SK-N-DZ (cell line): ENCODE results near the gene CACNG3.
"Not testable (repeated sequence)": the region's sequence is repeated elsewhere in the genome, so short reads cannot be mapped to it uniquely, and the experiment has no call there.

Experiments
- DNase-seq: peaks from one replicate; pipeline ENCODE4 v3.0.0-alpha.2; 2015; ENCODE audit warnings: low spot score

Gene CACNG3

DNA sequence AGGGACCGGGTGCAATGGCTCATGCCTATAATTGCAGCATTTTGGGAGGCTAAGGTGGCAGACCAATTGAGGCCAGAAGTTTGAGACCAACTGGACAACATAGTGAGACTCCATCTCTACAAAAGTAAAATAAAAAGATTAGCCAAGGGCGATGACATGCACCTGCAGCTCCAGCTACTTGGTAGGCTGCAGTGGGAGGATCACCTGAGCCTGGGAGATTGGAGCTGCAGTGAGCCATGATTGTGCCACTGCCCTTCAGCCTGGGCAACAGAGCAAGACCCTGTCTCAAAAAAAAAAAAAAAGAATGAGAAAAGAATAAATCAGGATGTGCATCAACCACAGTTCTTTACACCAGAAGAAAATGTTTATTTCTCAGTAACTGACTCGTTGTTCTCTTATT, 76.0 kb downstream of the CACNG3 start:
- DNase-seq, result no peak

GRCh38 chr16:24332582-24333090, 76.5 kb downstream of the CACNG3 start:
- DNase-seq, result no peak

DNA sequence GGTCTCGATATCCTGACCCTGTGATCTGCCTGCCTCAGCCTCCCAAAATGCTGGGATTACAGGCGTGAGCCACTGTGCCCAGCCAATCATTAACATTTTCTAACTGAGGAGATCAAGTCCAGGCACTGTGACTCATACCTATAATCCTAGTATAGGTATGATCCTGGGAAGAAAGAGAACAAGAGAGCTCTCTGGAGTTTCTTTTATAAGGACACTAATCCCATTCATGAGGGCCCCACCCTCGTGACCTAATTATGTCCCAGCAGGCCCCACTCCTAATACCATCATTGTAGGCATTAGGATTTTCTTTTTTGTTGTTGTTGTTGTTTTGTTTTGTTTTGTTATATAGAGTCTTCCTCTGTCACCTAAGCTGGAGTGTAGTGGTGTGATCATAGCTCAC, 80.4 kb downstream of the CACNG3 start:
- no peak for DNase-seq

DNA sequence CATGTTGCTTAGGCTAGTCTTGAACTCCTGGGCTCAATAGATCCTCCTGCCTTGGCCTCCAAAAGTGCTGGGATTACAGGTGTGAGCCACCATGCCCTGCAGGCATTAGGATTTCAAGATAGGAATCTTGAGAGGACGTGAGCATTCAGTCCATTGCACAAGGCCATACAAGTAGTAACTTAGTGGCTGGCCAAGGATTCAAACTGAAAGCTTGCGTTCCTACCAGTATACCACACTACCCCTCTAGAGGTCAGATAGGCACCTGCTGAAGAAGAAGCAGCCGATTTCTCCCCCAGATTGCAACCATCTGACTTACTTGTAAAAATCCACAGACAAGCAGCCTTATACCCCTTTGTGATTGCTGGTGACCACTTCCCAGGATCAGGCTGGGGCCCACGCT, 80.9 kb downstream of the CACNG3 start:
- DNase-seq, result no peak

GRCh38 chr16:24343829-24344228, 87.7 kb downstream of the CACNG3 start:
- not testable (repeated sequence) for DNase-seq

DNA sequence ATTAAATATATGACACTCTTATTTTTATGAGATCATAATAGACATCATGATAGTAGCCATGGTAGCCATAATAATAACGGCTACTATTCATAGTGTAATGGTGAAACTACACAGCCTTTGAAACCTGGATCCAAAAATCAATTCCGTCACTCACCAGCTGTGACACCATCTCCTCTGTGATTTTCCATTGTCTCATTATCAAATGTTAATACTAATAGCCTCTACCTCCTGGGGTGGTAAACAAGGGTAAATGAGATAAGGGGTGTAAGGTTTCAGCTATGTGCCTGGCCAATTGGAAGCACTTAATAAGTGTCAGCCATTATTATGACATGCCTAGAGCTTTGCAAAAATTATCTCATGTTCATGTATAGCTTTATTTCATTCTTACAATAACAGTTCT, 88.6 kb downstream of the CACNG3 start:
- DNase-seq, result no peak

- no peak for DNase-seq
Observed at GRCh38 chr16:24345704-24346103, 89.6 kb downstream of the CACNG3 start.

- no peak for DNase-seq
Observed at GRCh38 chr16:24346734-24347133, 90.6 kb downstream of the CACNG3 start.

GRCh38 chr16:24347556-24347955, 91.4 kb downstream of the CACNG3 start:
- DNase-seq, result no peak

- no peak for DNase-seq
Observed at GRCh38 chr16:24348545-24349290, 92.6 kb downstream of the CACNG3 start.

DNA sequence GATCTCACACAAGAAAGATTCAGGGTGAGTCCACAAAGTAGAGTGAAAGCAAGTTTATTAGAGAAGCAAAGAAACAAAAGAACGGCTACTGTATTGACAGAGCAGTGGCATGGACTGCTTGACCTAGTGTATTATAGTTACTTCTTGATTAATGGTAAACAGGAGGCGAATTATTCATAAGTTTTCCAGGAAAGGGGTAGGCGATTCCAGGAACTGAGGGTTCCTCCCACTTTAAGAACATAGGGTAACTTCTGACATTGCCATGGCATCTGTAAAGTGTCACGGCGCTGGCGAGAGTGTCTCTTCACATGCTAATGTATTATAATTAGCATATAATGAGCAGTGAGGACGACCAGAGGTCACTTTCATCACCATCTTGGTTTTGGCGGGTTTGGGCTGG, 93.2 kb downstream of the CACNG3 start:
- DNase-seq, result no peak

GRCh38 chr16:24352746-24353145, 96.6 kb downstream of the CACNG3 start:
- no peak for DNase-seq

- no peak for DNase-seq
Observed at GRCh38 chr16:24353622-24354021, 97.5 kb downstream of the CACNG3 start.

- DNase-seq, result no peak
Observed at GRCh38 chr16:24357511-24357910, 101.4 kb downstream of the CACNG3 start.

DNA sequence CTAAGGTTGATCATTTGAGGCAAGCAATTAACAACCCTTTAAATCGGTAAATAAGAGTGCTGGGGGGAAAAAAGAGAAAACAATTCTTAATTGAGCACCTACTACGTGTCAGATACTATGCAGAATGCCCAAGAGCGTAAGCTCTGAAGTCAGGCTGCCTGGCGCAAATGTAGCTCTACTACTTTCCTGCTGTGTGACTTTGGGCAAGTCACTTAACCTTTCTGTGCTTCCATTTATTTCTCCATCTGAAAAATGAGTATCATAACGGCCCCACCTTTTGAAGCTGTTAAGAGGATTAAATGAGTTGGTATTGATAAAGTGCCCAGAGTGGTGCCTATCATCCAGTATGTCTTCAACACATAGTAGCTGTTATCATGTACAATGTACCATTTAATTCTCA, 102.0 kb downstream of the CACNG3 start:
- no peak for DNase-seq

GRCh38 chr16:24359490-24359889, 103.4 kb downstream of the CACNG3 start:
- no peak for DNase-seq

DNA sequence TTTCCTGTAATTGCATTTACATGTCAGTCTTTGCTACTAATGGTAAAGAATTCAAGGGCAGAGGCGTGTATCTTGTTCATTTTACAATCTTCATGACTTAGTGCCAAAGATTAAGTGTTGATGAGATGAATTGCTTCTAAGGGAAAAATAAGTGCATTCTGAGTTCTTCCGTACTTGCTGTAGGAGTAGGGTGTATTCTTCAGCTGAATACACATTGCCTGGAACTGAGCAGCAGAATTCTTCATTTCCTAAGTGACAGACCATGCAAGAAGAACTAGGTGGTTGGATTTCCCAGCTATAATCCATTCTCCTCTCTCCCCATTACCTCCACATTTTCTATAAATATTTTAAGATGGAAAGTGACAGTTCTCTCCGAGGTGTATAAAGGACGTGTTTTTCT, 104.8 kb downstream of the CACNG3 start:
- no peak for DNase-seq

- DNase-seq, result no peak
Observed at GRCh38 chr16:24364596-24364995, 108.5 kb downstream of the CACNG3 start.

DNA sequence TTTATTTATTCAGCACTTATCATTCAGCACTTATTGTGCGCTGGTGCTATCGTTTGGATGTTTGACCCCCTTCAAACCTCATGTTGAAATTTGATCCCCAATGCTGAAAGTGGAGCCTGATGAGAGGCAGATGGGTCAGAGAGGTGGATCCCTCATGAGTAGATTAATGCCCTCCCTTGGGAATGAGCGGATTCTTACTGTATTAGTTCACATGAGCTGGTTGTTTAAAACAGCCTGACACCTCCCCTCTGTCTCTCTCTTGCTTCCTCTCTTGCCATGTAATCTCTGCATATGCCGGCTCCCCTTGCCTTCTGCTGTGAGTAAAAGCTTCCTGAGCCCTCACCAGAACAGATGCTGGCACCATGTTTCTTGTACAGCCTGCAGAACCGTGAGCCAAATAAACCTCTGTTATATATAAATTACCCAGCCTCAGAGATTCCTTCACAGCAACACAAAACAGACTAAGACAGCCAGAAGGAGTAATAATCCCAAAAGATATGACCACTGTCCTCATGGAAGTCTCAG, 111.1 kb downstream of the CACNG3 start:
- DNase-seq, result no peak

GRCh38 chr16:24372824-24373223, 116.7 kb downstream of the CACNG3 start:
- no peak for DNase-seq

- DNase-seq, result no peak
Observed at GRCh38 chr16:24378999-24379398, 122.9 kb downstream of the CACNG3 start.

- DNase-seq, result no peak
Observed at GRCh38 chr16:24381470-24382118, 125.5 kb downstream of the CACNG3 start.
